Tongue (tissue), 2 donors: ENCODE data around the gene RBP3. TPM values are rescaled to one million over a fixed set of nuclear protein-coding genes. Genes with fewer than 3 reads are reported as not detected.
"Not testable (repeated sequence)": the region's sequence is repeated elsewhere in the genome, so short reads cannot be mapped to it uniquely, and the experiment has no call there.

Experiments used
- DNase-seq: peaks from one replicate; pipeline ENCODE4 v3.0.0-alpha.2; 2015
- total RNA-seq: library from RNA; depleted of rRNA; stranded (reverse); fragments of >200 nt; gene quantifications from one replicate; pipeline ENCODE4 v1.2.3, GENCODE V29; 2014

RBP3 gene
- total RNA-seq, 1 donor from 2014 or later = not detected

DNA sequence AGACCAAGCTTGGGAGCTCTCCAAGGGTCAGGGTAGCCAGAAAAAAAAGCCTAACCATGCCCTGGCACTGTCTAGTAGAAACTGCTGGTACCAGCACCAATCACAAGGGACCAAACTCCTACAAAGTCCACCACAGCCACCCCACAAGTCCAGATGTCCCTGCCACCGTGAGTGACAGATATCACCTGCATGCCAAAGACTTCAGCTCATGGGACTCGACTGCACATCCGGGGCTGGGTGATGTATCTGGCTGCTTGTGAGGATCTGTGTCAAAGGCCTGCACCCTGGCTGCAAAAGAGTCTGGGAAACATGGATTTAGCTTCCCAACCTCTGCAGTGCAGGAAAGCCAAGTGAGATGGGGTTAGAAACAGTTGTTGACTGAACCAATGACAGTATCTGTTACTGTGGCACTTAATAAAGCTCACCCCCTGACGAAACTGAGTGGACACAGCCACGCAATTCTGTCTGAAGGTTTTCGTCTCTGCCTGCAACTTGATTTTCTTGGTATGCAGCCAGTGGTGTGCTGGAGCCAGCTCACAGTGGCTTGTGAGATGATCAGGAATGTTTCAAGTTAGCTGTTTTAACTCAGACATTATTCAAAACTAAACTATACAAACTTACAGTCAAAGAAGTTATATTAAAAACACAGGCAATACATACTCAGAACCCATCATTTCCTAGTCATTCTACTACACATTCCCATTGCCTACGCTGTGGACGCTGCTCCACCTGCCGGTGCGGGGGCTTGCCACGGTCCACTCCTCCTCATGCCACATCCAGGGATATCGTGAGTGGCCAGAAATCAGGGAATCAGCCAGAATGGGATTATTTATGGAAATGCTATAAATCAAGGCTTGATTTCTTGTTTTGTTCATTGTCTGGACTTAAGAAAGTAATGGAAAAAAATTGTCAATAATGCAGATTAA is 26.7 kb downstream of the RBP3 start:
- DNase-seq = peak; percentile 71

DNA sequence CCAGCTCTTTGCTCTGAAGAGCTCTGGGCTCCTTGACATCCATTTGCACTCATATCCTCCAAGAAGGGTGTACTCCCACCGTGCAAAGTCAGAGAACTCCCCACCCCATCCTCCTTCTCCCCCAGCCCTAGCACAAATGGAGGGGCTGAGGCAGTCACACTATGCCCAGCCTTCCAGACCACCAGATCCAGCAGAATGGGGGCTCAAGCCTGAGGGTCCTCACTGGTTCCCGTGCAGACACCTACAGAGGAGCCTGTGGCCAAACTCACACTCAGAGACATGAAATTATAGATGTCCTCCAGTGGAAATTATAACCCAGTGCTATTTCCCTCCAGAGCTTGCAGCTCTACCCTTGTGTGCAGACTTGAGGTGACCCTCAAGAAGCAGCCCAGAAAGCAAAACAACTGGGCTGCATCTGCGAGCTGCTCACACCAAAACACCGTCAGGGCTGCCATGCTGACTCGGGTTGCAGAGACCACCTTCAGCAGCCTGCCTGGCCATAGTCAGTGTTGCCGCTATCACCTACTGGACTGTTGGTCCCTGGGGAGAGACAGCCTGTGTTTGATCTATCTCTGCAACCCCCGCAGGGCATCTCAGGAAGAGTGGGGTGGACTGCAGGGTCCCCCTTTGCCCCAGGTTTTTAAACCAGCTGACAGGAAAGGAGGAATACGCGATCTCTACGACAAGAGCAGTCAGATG is 28.5 kb downstream of the RBP3 start:
- no peak for DNase-seq

DNA sequence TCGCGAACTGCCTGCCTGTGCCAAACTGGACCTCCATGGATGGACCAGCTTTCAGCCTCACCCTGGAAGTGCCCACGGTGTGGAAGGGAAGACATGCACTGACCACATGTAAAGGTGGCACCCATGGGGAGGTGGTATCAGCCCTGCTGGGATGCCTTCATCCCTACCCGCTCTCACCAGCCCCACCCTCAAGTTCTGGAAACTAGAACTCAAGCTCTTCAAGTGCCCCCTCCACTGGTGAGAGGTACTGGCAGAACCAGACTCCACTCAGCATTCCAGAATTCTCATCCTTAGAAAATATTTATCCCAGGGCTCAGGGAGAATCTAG is 30.0 kb downstream of the RBP3 start:
- DNase-seq = peak; percentile 17

DNA sequence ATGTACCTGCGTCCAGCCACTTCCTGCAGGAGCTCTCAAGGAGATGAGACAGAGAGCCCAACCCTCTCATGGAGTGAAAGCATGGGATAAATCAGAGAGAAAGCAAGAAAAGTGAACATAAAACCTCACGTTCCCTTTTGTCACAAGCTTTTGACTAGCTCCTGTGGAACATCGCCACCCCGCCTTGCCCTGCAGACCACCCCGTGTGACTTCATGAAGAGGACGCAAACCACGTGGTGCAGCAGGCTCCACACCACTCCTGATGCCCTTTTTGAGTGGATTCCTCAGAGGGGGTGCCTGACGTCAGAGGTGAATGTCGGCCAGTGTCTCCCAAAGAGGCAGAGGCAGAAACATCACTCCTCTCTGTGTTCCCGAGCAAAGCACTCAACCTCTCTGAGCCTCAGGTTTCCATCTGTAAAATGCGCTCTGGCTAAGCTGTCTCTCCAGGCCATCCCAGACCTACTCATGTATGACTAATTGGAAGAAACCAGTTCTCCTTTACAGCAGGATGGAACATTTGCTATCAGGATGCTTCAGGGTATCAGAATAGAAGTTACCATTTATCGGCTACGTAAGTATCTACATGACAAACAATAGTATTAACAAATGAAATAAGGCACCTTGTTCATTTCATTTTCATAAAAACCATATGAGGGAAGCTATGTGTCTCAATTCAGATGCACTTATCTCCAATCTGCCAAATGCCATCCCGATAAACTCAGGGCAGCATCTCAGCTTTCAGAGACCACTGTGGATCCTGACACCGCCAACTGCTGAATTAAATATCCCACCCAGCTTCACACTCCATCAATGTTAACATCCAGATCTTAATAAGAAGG is 30.7 kb downstream of the RBP3 start:
- DNase-seq = no peak

DNA sequence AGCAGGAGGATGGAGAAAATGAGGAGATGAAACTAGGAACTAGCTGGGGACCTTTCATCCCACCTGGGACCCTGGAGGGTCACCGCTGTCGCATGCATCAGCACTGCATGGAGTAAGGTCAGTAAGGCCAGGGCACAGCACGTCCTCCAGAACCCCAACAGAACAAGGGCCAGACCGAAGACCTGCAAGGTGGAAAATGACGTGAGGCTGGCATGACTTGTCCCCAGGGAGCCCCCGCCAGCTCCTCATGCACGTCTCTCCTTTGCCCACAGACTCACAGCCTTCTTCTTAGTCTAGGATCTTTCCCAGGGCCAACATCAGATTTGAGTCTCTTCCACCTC is 31.3 kb downstream of the RBP3 start:
- no peak for DNase-seq

DNA sequence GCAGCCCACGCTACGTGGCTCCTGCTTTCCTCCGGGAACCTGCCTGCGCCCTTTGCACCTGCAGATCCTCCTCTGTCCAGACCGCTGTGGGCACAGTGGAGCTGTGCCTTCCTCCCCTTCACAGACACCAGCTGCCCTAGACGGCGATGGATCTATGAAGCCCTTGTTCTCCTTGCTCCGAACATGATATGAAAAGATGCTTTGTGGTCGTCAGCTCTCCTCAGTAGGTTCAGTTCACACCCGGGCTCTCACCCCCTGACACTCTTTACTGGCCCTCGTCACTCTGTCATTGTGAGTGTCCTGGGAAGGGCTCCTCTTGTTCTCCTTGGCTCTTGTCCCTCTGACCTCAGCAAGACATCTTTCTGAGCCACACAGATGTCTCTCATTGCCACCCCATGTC is 31.7 kb downstream of the RBP3 start:
- DNase-seq = no peak

DNA sequence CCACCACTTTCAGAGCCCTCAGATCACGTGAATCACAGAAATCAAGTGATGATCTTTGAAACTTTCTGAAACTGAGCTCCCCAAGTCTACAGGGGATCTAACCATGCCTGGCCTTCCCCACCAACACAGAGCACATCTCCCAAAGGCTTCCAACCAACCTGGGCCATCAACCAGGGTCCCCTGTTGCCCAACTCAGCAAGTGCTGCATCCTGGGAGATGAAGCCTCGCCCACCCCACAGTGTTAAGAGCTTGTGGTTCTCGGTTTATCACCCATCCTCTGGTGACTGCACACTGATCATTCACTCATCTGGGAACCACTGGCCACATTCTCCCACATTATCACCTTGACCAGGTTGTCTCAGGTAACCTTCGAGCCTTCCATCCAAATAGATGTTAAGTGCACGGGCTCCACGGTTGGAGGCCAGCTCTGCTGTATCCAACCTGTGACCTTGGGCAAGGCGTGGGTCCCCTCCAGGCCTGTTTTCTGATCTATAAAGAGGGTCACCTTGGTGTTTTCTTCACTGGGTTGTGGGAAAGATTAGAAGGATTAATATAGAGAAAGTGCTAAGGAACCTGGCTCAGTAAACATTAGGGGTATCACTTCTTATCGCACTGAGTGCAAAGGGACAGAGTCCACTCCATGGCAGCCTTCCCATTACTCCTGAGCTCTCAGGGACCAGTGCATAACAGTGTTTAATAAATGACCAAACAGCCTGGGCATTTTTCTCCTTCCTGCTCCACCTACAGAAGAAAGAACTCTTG is 32.4 kb downstream of the RBP3 start:
- DNase-seq = no peak

DNA sequence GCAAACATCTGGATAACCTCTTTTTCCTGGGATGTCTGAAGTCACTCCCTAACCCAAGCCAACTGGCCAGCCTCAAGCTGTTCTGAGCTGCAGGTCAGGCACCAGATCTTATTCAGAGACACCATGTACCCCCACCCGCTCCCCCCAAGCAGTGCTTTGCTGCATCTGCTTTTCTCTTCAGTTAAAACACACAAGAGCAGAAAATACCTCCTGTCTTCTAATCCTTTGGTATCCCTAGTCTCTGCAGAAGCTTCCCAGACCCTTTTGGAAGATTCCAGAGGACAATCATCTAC is 32.9 kb downstream of the RBP3 start:
- DNase-seq = peak; percentile 24

DNA sequence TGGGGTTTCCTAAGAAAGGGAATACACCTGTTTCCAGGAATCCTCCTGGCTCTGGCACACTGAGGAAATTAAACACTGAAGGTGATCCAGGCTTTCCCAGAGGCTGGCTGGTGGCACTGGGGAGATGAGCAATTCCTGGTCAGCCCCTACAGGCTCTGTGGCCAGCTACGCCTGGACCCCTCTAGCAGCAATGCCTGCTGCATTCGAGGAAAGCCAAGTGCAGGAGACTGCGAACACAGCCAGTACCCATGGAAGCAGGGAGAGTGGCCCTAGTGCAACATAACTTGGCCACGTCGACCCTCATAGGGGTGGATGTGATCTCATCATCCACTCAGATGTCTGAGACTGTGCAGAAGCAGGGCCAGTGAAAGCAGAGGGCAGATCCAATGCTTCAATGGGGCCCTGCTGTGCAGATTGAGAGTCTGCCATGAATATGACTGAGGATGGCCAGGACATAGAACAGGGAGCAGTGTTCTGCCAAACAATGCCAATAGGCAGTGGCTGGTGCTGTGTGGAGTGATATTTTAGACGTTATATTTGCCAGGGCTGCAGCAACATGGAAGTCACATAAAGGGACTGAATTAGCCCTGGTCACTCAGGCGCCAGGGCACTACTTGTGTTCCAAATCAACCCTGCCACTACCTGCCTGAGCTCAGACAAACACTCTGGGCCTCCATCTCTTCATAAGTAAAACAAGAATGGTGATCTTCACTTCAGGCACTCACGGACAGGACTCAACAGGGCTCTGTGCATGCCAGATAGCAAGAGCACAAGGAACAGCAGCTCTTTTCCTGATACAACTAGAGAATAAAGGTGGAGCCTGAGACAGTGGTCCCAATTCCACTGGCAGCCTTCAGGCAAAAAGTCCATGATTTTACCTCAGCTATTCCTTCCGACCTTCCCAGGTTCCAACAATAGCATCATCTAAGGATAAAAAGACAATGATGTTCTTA is 33.5 kb downstream of the RBP3 start:
- DNase-seq = no peak

DNA sequence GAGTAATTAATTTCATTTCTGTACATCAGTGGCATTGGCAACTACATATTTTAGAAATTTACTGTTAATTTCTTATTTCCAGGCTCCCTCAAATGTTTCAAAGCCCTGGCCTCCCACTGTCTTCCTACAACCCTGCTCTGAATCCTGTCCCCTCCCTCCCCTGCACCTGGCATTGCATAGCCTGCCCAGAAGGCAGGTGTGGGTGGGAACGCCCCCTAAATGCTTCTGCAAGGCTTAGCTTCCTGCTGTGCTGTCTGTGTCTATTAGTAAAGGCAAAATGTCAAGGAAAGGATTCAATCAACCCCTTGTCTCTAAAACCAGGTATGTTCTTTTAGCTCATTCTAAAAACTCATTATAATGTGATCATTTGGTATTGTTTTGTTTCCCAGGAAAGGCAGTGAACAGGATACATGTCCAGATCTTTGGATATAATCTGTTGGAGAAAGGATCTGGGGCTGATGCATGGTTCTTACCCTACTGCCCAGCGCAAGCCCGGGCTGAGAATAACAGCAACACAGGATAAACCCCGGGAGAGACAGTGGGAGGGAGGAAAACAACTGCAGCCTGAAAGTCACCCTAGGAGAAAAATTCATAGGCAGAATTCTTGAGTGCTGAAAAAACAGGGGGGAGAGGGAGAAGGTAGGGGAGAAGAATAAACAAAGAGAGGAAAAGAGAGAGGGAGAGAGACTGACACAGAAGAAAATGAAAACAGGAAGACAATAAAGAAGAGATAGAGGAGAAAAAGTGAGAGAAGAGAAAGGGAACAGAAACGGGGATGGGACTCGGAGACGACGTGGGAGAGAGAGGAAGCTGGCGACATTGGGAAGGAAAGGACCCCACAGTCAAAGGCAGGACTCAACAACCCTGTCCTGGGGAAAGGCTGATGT is 35.3 kb downstream of the RBP3 start:
- peak; percentile 27 for DNase-seq

DNA sequence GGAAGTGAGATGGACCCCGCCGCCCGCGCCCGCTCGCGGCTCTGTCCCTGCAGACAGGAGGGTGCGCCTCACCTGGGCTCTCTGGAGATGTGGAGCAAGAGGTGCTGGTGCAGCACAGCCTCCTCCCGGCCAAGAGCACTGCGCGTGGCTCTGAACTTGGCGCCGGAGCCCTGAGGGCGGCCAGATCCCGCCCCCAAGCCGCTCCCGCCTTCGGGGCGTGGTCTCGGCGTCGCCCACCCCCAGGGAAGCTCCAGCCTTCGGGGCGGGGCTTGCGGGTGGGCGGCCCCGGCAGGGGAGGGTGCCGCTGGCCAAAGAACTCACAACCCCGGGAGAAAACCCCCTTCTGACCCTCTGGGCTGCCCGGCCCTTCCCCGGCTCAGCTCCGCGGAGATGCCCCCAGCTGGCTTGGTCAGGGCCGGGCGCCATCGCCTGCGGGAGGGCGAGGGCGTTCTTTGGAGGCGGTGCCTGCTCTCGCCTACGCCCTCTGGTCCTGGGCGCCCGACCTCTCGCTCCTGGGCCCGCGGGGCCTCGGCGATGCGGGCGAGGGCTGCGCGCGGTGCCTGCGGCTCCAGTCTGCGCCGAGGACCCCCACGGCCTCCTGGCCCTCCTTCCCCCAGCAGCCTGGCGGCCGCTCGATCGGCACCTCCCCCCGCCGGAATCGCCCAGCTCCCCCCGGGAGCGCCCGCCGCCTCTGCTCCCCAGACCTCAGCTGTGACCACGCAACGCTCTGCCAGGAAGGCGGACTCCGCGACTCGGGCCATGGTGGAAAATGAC is 36.2 kb downstream of the RBP3 start, which contains the start of gene ZNF488:
Gene ZNF488 (minus strand): TSS at position 146 of the 774 bp plus-strand sequence. CDS start 15,464 bp downstream, outside the sequence.
- DNase-seq = peak; percentile 94

DNA sequence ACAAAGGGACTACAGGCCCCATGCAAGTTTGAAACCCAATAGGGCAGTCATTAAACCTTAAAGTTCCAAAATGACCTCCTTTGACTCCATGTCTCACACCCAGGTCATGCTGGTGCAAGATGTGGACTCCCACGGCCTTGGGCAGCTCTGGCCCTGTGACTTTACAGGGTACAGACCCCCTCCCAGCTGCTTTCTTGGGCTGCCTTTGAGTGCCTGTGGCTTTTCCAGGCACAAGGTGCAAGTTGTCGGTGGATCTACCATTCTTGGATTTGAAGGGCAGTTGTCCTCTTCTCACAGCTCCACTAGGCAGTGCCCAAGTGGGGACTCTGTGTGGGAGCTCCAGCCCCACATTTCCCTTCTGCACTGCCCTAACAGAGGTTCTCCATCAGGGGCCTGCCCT is 37.9 kb downstream of the RBP3 start:
- DNase-seq = not testable (repeated sequence)

DNA sequence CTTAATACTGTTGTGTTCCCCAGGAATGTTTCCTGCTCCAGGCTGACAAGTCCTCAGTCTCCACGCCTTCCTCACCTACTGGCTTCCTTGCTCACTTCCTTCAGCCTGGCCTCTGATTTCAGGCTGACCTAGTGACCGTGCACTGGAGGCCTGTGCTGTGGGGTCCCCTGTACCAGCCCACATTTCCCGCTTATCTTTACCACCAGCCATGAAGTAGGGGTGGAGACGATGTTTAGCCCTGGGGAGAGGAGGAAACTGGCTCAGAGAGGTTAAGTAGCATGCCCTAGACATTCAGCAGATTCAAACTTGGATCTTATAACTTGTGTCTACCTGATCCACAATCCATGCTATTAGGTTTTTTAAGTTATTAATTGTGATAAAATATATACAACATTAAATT is 40.7 kb downstream of the RBP3 start:
- DNase-seq = no peak

DNA sequence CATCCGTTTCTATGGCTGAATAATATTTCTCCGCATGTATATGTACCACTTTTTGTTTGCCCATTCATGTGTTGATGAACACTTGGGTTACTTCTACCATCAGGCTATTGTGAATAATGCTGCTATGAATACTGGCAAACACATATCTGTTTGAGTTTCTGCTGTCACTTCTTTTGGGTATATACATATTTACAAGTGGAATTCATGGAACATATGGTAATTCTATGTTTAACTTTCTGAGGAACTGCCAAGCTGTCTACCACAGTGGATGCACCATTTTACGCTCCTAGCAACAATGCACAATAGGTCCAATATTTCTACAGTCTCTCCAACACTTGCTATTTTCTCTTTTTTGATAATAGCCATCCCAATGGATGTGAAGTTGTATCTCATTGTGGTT is 41.5 kb downstream of the RBP3 start:
- DNase-seq = no peak

DNA sequence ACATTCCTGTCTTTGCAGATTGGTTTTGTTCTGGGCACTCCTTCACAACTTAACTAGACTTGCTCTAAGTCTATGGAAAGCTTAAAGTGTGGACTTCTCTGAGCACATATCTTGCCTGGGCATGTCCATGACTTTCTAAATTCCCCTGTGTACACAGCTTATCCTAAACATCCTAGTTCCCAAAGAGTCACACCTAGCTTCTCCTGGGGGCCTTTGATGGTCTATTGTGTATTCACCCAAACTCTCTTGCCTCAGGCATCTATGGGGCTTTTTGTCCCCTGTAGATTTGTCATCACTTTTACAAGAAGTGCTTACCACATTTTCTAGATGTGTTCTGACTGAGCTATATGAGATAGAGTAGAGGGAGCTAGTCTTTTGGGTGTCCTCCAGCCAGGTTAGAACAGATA is 48.2 kb downstream of the RBP3 start:
- DNase-seq = peak; percentile 40

DNA sequence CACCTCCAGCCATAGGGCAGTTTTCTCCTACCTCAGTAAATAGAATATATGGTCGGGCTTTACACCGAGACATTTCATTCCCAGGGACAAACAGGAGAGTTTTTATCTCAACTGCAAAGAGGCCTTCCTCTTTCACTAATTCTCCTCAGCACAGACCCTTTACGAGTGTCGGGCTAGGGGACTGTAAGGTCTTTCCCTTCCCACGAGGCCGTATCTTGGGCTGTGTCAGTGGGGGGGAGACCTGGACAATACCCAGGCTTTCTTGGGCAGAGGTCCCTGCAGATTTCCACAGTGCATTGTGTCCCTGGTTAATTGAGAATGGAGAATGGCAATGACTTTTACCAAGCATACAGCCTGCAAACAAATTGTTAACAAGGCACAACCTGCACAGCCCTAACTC is 49.1 kb downstream of the RBP3 start:
- DNase-seq = no peak

DNA sequence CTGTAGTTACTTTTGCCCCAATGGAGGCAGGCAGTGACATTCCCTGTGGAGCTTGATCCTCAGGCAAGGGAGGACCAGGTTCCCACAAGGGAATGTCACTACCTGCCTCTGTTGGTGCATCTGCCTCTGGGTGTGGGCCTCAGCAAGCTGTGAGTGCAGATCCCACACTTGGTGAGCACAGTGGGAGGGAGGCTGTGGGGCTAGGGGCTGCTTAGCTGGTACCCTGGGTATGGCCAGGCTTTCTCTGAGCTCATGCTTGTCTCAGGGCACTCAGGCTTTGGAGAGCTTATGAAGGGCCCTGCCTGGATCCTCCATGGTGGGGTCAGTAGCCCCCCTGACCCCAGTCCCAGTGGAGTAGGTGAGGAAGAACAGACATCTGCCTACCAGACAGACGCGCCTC is 52.1 kb downstream of the RBP3 start:
- no peak for DNase-seq

DNA sequence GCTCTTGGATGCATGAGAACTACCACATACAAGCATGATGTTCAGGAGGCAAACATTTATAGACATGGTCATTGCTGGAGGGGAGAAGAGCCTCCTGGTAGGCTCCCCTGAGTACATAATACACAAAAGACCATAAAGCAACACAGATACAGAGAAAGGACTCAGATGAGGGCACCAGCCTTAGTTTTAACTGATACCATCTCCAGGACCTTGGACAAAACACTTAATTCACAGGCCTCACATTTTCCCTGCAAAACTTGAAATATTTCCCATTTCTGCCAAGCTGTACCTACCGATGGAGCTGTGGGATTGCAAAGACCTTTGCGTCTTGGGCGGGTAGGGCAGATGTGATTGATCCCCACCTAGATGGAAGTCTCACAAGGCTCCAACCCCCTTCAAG is 52.6 kb downstream of the RBP3 start:
- no peak for DNase-seq

DNA sequence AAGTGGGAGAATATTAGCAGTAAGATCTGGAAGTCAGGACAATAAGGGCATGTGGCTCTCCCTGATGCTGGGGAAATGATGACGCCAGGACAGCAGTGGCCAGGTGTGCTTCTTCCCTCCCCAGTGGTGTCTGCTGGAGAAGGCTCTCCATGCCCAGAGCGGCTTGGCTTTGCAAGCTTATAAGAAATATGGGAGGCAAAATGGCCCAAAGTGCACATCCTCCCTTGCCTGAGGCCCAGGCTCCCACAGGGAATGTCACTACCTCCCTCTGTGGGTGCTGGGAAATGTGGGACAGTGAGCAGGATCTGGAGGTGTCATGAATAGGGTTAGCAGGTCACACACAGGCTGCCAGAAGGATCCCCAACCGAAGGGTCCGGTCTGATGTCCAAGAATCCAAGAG is 53.0 kb downstream of the RBP3 start:
- DNase-seq = no peak
